Fibroblast of mammary gland (primary cell): ENCODE data around the gene MGMT.

ENCODE experiments used
- DNase-seq: peaks from one replicate; pipeline ENCODE4 v3.0.0-alpha.2; 2010; ENCODE audit warnings: low read depth
- H3K4me3 ChIP-seq: 2 replicates; pipeline ENCODE4 v1.5.1; 2011; ENCODE audit warnings: low read depth, mild to moderate bottlenecking, low read length, moderate library complexity; ENCODE audit not compliant: control insufficient read depth
- TF ChIP-seq, protein P1 (sequence below): conservative IDR thresholded peaks from 2 replicates; pipeline ENCODE4 v1.5.1; 2011; ENCODE audit warnings: low read depth, low read length, inconsistent platforms; ENCODE audit not compliant: control insufficient read depth, insufficient read depth

The MGMT gene

GRCh38 chr10:129759214-129760002, 292.4 kb downstream of the MGMT start:
- H3K4me3 ChIP-seq = no peak overlapping the region
- TF ChIP-seq, protein P1, sequence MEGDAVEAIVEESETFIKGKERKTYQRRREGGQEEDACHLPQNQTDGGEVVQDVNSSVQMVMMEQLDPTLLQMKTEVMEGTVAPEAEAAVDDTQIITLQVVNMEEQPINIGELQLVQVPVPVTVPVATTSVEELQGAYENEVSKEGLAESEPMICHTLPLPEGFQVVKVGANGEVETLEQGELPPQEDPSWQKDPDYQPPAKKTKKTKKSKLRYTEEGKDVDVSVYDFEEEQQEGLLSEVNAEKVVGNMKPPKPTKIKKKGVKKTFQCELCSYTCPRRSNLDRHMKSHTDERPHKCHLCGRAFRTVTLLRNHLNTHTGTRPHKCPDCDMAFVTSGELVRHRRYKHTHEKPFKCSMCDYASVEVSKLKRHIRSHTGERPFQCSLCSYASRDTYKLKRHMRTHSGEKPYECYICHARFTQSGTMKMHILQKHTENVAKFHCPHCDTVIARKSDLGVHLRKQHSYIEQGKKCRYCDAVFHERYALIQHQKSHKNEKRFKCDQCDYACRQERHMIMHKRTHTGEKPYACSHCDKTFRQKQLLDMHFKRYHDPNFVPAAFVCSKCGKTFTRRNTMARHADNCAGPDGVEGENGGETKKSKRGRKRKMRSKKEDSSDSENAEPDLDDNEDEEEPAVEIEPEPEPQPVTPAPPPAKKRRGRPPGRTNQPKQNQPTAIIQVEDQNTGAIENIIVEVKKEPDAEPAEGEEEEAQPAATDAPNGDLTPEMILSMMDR = no peak
- no peak for DNase-seq

DNA sequence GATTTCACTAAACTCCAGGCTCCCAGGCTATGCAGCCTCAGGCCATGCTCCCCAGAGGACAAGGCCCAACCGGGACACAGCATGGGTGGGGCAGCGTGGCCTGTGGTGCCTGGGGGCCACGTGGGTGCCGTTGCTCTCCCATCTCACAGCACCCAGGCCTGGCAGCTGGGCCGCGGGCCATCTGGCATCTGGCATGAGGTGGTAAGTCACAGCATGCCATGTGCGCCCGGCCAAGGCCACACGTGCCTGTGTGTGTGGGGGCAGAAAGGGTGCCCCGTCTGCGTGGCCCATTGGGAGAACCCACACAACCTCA, 292.9 kb downstream of the MGMT start:
- TF ChIP-seq, protein P1 = no peak
- no peak for DNase-seq
- H3K4me3 ChIP-seq = no peak overlapping the region

GRCh38 chr10:129760416-129760815, 293.4 kb downstream of the MGMT start:
- no peak for DNase-seq
- H3K4me3 ChIP-seq = no peak overlapping the region
- TF ChIP-seq, protein P1 = no peak

- TF ChIP-seq, protein P1 = no peak
- no peak for DNase-seq
- H3K4me3 ChIP-seq = no peak overlapping the region
These were observed 294.3 kb downstream of the MGMT start for GRCh38 chr10:129761197-129761972.

DNA sequence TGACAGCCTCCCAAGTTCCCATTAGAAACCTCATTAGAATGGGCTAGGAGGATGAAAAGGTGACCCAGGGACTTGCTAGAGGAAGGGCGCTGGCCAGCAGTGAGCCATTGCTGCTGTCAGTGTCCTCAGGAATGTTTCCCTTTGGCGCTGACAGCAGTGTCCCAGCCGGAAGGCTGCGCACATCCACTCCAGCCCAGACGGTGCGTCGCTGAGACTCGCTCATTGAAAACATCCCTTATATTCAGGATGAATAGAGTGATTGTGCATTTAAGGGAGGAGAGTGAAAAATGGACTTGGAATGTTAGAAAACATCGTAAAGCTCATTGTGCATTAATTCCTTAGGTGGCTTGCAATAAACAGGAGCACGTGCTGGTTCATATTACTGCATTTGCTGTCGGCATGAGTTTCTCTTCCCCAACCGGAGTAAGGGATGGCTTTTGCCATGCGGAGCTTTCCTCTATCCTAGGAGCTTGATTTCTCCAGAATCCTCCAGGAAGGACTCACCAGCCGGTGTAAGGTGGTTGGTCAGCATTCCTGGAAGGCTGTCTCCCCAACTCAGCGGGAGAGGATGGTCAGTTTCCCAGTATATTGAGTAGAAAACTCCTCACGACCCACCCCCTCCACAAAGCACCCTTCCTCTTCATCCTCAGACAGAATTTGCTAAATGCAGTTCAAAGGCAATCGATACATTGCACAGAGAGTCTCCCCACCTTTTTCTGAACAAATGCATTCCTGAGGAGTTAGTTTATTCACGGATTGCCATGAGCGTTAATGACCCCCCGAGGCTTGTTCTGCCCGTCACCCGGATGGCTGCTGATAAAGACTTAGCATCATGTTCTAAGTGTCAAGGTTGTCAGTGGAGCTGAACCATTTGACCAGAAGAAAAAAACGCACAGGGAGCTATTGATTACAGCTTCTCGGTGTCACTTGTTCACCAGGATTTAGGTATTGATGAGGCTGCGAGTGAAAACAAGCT, 295.2 kb downstream of the MGMT start:
- no peak for DNase-seq
- TF ChIP-seq, protein P1 = no peak
- no peak overlapping the region for H3K4me3 ChIP-seq
